ENCODE results near the gene ZNF74. TPM values are rescaled to one million over a fixed set of nuclear protein-coding genes. Genes with fewer than 3 reads are reported as not detected.
A peak's percentile ranks its signal among the peaks of the same experiment; 100 is the strongest.

ZNF74 gene
- total RNA-seq, 1 experiment from 2014 or later = 15.6 TPM

DNA sequence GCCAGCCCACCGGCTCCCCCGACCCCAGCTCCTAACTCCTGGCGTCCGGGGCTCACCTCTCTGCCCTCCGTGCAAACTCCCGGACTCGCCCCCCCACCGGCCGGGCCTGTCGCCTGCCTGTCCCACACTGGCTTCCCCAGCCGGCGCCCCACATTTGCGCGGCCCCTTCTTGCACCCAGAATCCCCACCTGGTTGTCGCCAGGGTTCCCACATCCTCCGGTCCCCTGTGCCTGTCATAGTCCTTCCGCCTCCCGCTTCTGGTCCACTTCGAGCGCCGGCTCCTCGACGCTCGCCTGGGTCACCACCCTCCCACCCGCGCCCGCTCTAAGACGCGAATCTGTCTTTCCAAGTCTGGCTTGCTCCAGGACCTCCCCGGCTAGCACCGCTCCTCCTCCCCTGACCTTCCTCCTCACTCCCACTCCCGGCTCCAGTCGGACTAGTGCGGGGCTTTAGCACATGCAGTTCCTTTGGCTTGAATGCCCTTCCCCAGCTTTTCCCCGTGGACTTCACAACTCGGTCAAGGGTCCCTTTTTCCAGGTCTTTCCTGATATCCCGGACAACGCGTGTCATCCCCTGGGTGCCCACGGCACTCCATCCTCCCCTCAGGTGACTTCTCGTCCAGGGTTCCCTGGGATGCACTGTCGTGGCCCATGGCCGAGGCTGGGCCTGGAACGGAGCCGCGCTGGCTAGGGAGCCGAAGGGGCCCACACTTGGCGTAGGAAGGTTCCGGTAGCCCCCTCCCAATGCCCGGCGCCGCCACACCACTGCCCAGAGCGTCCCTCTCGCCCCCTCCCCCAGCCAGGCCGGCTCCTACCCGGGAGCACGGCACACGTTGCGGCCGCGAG, 43.0 kb downstream of the ZNF74 start:
- H3K27me3 Mint-ChIP-seq (ENCODE audit: insufficient read depth, unreplicated experiment) = peaks cover 7% of the 10 kb centered on the region
- H3K36me3 Mint-ChIP-seq (ENCODE audit: insufficient read depth, unreplicated experiment) = peaks cover 10% of the 10 kb centered on the region
- no peaks in the 10 kb centered on the region for H3K36me3 ChIP-seq (ENCODE audit: control insufficient read depth, insufficient read depth, low read length)
- H3K9me3 ChIP-seq = no peaks in the 10 kb centered on the region
- peak overlapping the region; percentile 91 for H3K4me3 Mint-ChIP-seq (ENCODE audit: unreplicated experiment)
- no TSS peak for BruUV-seq (replicated peaks)
- peaks cover 6% of the 10 kb centered on the region; the same call in 1 of the 2 replicates for H3K4me1 ChIP-seq
- ChIA-PET POLR2A (no interaction called here), CTCF (interaction anchor here (1.0 kb wide), 1 partner anchor 19 kb away, joined by 4 read pairs; no protein-coding TSS in a partner anchor)
- no peaks in the 10 kb centered on the region for H3K27me3 ChIP-seq (replicated peaks; ENCODE audit: control insufficient read depth, insufficient read depth, low read length)
- H3K9me3 Mint-ChIP-seq (ENCODE audit: unreplicated experiment) = no peaks in the 10 kb centered on the region
- H3K4me3 ChIP-seq (ENCODE audit: low read depth, low read length) = peak overlapping the region; percentile 35
- intact Hi-C loops (cut with micrococcal nuclease; ENCODE audit: unreplicated experiment) = no loop called here
- peak overlapping the region; percentile 67 for H3K27ac Mint-ChIP-seq (ENCODE audit: unreplicated experiment)
- TF ChIP-seq, protein P1, sequence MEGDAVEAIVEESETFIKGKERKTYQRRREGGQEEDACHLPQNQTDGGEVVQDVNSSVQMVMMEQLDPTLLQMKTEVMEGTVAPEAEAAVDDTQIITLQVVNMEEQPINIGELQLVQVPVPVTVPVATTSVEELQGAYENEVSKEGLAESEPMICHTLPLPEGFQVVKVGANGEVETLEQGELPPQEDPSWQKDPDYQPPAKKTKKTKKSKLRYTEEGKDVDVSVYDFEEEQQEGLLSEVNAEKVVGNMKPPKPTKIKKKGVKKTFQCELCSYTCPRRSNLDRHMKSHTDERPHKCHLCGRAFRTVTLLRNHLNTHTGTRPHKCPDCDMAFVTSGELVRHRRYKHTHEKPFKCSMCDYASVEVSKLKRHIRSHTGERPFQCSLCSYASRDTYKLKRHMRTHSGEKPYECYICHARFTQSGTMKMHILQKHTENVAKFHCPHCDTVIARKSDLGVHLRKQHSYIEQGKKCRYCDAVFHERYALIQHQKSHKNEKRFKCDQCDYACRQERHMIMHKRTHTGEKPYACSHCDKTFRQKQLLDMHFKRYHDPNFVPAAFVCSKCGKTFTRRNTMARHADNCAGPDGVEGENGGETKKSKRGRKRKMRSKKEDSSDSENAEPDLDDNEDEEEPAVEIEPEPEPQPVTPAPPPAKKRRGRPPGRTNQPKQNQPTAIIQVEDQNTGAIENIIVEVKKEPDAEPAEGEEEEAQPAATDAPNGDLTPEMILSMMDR (IDR thresholded peaks at IDR 0.05; ENCODE audit: insufficient read depth in 1 of 2, low read depth in 1 of 2, low read length in 1 of 2, severe bottlenecking in 1 of 2, unreplicated experiment in 1 of 2) = no peak
- peaks cover 6% of the 10 kb centered on the region for H3K4me1 Mint-ChIP-seq (ENCODE audit: low read depth, unreplicated experiment)
- DNase-seq = no peak

DNA sequence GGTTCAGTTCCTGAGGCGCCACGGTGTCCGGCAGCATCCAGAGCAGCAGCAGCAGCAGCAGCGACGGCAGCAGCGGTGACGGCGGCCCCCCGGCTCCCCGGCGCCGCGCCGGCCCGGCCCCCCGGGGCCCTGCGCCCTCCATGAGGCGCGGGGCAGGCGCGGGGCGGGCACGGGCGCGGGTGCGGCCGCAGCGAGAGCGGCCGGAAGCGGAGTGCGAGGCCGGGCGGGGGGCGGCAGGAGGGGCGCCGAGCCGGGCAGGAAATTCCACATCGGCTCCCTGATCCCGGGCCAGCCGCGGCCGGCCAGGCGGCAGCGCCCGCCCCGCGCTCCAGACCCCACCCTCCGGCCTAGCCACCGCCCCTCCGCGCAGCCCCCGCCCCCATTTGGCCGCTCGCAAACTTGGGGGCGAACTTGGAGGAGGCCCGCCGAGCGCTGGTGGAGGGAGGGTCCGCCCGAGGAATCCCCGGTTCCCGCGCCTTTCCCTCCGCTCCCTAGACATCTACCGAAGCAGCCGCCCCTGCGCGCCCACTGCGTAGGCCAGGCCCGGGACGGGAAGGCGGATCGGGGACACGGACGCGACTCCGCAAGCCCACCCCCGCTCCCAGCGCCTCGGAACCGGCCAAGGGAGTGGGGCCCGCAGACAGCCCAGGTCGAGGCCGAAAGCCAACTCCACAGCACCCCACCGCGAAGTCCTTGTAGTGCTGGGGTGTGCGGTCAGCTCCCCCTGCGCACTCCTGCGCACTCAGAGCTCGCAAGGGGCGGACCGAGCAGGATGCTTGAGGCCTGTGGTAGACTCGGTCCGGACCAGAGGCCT, 43.9 kb downstream of the ZNF74 start, which contains the start of gene SCARF2:
Gene SCARF2 (minus strand): TSS at position 213 of the 814 bp plus-strand sequence. CDS start 71 bp downstream, at position 142.
- ChIA-PET POLR2A (no interaction called here), CTCF (no interaction called here)
- H3K4me3 Mint-ChIP-seq (ENCODE audit: unreplicated experiment) = peak within 1 kb of the TSS; percentile 91
- peak within 1 kb of the TSS; percentile 35 for H3K4me3 ChIP-seq (ENCODE audit: low read depth, low read length)
- H3K27ac Mint-ChIP-seq (ENCODE audit: unreplicated experiment) = peak within 1 kb of the TSS; percentile 67
- TF ChIP-seq, protein P1 (IDR thresholded peaks at IDR 0.05; ENCODE audit: insufficient read depth in 1 of 2, low read depth in 1 of 2, low read length in 1 of 2, severe bottlenecking in 1 of 2, unreplicated experiment in 1 of 2) = no peak
- H3K27me3 Mint-ChIP-seq (ENCODE audit: insufficient read depth, unreplicated experiment) = peaks cover 7% of the 10 kb centered on the region
- intact Hi-C loops (cut with micrococcal nuclease; ENCODE audit: unreplicated experiment) = no loop called here
- BruUV-seq (replicated peaks) = no TSS peak
- peaks cover 2% of the 10 kb centered on the region; the same call in 1 of the 2 replicates for H3K36me3 ChIP-seq (ENCODE audit: control insufficient read depth, insufficient read depth, low read length)
- H3K4me1 ChIP-seq = peaks cover 6% of the 10 kb centered on the region; the same call in 1 of the 2 replicates
- H3K9me3 ChIP-seq = no peaks in the 10 kb centered on the region
- DNase-seq = no peak
- H3K9me3 Mint-ChIP-seq (ENCODE audit: unreplicated experiment) = no peaks in the 10 kb centered on the region
- no peaks in the 10 kb centered on the region for H3K27me3 ChIP-seq (replicated peaks; ENCODE audit: control insufficient read depth, insufficient read depth, low read length)
- peaks cover 10% of the 10 kb centered on the region for H3K36me3 Mint-ChIP-seq (ENCODE audit: insufficient read depth, unreplicated experiment)
- H3K4me1 Mint-ChIP-seq (ENCODE audit: low read depth, unreplicated experiment) = peaks cover 6% of the 10 kb centered on the region

DNA sequence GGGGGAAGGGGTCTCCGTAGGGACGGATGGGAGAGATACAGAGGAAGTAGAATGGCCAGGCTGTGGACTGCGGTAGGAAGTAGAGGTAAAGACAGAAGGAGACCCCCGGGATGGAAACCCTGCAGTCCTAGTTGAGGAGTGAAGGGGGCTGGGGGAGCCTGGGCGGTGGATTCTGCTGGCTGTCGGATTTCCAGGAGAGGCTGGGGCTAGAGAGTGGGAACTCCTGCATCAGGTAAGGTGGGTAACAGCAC, 44.4 kb downstream of the ZNF74 start:
- H3K27me3 Mint-ChIP-seq (ENCODE audit: insufficient read depth, unreplicated experiment) = peaks cover 7% of the 10 kb centered on the region
- Histone ChIP-seq H3K4me3 (ENCODE audit: low read depth, low read length) (no peak overlapping the region), H3K36me3 (ENCODE audit: control insufficient read depth, insufficient read depth, low read length) (peaks cover 2% of the 10 kb centered on the region; the same call in 1 of the 2 replicates), H3K27me3 (replicated peaks; ENCODE audit: control insufficient read depth, insufficient read depth, low read length) (no peaks in the 10 kb centered on the region), H3K4me1 (peaks cover 6% of the 10 kb centered on the region; the same call in 1 of the 2 replicates), H3K9me3 (no peaks in the 10 kb centered on the region)
- H3K27ac Mint-ChIP-seq (ENCODE audit: unreplicated experiment) = no peak overlapping the region
- BruUV-seq (replicated peaks) = no TSS peak
- TF ChIP-seq, protein P1 (IDR thresholded peaks at IDR 0.05; ENCODE audit: insufficient read depth in 1 of 2, low read depth in 1 of 2, low read length in 1 of 2, severe bottlenecking in 1 of 2, unreplicated experiment in 1 of 2) = no peak
- peaks cover 6% of the 10 kb centered on the region for H3K4me1 Mint-ChIP-seq (ENCODE audit: low read depth, unreplicated experiment)
- intact Hi-C loops (cut with micrococcal nuclease; ENCODE audit: unreplicated experiment) = no loop called here
- H3K9me3 Mint-ChIP-seq (ENCODE audit: unreplicated experiment) = no peaks in the 10 kb centered on the region
- ChIA-PET CTCF (no interaction called here), POLR2A (no interaction called here)
- DNase-seq = no peak
- H3K36me3 Mint-ChIP-seq (ENCODE audit: insufficient read depth, unreplicated experiment) = peaks cover 10% of the 10 kb centered on the region
- H3K4me3 Mint-ChIP-seq (ENCODE audit: unreplicated experiment) = no peak overlapping the region

Measured in Caco-2 (cell line).